ENCODE measurements around the gene IPO4.

Gene IPO4

DNA sequence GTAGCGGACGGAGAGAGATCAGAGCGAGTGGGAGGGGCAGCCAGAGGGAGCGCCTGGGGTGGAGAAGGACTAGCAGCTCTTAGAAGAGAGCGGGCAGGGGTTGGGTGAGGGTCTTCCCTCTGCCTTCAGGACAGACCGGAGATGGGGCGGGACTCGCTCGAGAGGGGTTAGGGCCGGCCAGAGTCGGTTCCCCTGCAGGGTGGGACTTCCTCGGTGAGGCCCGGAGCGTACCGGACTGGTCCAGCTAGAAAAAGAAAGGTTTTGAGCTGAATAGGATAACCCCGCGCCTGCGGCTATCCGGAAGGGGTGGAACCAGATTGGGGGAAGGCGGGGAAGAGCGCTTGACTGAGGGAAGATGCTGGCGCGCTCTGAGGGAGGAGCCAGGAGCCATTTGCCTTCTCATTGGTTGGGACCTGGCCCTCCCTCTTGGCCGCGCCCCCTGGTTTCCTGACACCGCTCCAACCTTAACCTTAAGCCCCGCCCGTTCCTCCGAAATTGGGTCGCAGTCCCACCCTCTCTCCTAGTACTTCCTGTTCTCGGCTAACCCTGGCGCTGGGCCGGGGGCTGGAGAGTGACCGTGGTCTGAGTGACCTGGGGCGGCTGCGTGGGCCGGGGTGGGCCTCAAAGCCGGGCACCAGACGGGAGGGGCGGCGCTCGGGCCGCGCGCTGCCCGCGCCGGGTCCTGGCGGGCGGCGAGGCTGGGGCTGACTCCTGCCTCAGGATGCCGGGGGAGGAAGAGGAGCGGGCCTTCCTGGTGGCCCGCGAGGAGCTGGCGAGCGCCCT, 41.4 kb downstream of the IPO4 start, which contains the start of gene RNF31:
TSS of gene RNF31 (plus strand) at position 521 of the 783 bp plus-strand sequence. CDS start at position 722, 201 bp downstream.
- peak within 1 kb of the TSS; percentile 75 for H3K4me3 ChIP-seq (ENCODE audit: low read depth, low read length)
- no peak for TF ChIP-seq CTCF (IDR thresholded peaks at IDR 0.05; ENCODE audit: low read depth, low read length)

DNA sequence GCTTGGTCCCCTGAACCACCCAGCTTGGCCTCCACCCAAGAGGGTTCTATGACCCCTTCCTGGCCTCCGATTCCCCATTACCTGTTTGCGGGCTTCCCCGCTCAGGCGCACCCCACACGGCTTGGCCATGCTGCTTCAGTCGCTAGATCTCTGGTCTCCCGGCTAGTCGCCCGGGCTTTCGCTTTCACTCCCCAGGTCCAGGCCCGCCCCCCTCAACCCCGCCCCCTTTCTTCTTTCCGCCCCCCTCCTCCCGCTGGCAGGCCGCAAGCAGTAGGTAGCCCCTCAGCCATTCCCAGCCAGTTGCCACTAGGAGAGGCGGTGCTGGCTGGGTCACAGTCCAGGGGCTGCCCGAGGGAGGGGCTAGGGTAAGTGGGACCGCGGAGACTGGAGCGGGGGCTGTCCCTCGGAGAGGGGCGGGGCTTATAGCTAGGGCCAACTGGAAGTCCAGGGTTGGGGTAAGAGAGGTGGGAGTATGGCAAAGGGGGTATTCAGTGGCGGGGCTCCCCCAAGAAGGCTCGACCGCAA, 42.1 kb downstream of the IPO4 start, which contains the start of gene PSME2:
TSS of gene PSME2 (minus strand) at position 158 of the 525 bp plus-strand sequence. CDS start at position 129, 29 bp downstream.
- no peak for TF ChIP-seq CTCF (IDR thresholded peaks at IDR 0.05; ENCODE audit: low read depth, low read length)
- H3K4me3 ChIP-seq (ENCODE audit: low read depth, low read length) = peak within 1 kb of the TSS; percentile 75

DNA sequence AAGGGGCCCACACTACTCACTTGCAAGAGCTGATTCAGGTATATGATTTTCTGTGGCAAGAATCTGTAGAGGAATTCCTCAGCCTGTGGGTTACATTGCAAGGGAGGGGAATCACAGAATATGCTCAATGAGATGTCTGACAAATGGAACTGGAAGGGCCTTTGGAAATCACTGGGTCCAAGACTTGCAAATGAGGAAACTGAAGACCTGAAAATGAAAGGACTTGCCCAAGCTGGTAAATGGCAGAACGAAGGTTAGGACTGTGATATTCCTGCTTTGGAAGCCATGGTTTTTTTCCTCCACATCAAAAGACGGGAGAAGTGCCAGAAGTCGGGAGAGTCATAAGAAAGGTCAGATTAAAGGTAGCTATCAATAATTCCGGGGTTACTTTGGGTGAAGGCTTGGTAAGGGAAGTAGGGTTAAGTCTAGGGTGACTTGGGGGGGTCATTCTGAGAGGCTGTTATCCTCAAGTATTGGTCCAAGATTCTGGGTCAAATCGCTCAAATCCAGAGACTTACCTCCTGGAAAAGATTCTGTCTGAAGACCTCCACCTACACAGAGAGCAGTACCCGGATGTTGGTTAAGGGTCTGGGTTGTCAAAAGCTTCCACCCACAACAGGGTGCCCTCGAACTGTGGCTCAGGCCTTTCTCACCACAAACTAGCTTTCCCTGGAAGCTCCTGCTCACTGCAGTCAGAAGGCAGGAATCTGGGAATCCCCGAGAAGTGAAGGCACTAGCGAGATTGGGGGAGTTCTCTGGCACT, 42.7 kb downstream of the IPO4 start:
- no peak for TF ChIP-seq CTCF (IDR thresholded peaks at IDR 0.05; ENCODE audit: low read depth, low read length)
- H3K4me3 ChIP-seq (ENCODE audit: low read depth, low read length) = peak overlapping the region; percentile 75

DNA sequence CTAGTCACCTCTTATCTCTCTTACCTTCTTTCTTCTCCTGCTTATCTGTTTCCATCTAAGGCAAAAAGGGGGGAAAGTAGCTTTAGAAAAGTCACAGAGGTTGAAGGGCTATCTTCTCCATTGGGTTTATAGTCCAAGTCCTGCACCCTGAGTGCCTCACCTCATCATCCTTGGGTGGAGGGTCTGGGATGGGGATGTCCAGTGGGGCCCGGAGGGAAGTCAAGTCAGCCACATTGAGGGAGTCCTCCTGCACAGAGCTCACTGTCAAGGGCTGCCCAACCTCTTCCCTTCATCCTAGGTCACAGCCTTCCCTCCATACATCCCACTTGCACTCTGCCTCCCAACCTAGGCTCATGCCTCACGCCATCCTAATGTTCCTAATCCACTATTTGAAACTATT, 43.4 kb downstream of the IPO4 start:
- H3K4me3 ChIP-seq (ENCODE audit: low read depth, low read length) = peak overlapping the region; percentile 75
- TF ChIP-seq CTCF (IDR thresholded peaks at IDR 0.05; ENCODE audit: low read depth, low read length) = no peak

DNA sequence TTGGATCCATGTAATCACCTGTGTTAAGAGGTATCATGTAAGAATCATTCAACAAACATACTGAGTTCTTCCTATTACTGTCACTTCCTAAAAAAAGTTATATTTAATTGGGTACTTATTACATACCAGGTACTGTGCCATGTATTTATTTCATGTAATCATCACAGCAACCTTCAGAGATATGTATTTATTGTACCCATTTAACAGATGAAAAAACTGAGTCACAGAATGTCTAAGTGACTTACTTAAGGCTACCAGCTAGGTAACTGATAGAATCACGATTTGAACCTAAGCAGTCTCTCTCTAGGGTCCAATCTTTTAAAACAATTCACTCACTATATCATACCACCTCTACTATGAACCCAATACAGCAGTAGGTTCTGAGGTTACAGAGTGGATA, 44.2 kb downstream of the IPO4 start:
- no peak overlapping the region for H3K4me3 ChIP-seq (ENCODE audit: low read depth, low read length)
- TF ChIP-seq CTCF (IDR thresholded peaks at IDR 0.05; ENCODE audit: low read depth, low read length) = no peak

DNA sequence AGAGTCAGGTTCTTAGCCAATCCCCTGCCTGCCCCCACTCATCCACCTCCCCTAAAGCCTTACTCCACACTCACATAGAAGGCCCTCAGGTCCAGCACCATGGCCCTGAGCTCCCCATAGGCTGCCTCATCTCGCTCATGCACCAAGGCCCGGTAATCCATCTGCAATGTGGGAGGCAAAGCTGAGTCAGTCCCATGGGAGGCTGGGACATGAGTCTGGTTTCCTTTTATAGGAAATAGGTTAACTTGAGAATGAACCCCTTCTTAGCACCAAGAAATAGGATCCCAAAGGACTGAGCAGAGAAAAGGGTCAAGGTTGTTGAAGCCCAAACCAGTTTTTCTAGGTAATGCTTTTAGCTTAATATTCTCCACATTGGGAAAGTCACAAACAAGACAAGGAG, 45.1 kb downstream of the IPO4 start:
- H3K4me3 ChIP-seq (ENCODE audit: low read depth, low read length) = no peak overlapping the region
- no peak for TF ChIP-seq CTCF (IDR thresholded peaks at IDR 0.05; ENCODE audit: low read depth, low read length)
